HG02610 (cell line): ENCODE data around the gene AKAP13.
A peak's percentile ranks its signal among the peaks of the same experiment; 100 is the strongest.
"Not testable (repeated sequence)": the region's sequence is repeated elsewhere in the genome, so short reads cannot be mapped to it uniquely, and the experiment has no call there.

ENCODE experiments used
- ATAC-seq: cut with Tn5 transposase; IDR thresholded peaks from one replicate; pipeline ENCODE4 v1.9.1; 2021; ENCODE audit warnings: mild to moderate bottlenecking, moderate library complexity; ENCODE audit not compliant: unreplicated experiment

Gene AKAP13

GRCh38 chr15:85380217-85380811, at the start of gene AKAP13:
Gene AKAP13, plus strand, starts transcription at chr15:85380603. Its CDS starts 105,118 bp downstream, at chr15:85485721.
- ATAC-seq: peak; percentile 87

- ATAC-seq: peak; percentile 80
Observed at GRCh38 chr15:85330901-85331588, 49.4 kb upstream of the AKAP13 start.

GRCh38 chr15:85331655-85332285, 48.6 kb upstream of the AKAP13 start:
- ATAC-seq: no peak

GRCh38 chr15:85333132-85333831, 47.1 kb upstream of the AKAP13 start:
- no peak for ATAC-seq

- ATAC-seq: no peak
Observed at GRCh38 chr15:85334241-85334640, 46.2 kb upstream of the AKAP13 start.

- ATAC-seq: no peak
Observed at GRCh38 chr15:85335193-85335942, 45.0 kb upstream of the AKAP13 start.

GRCh38 chr15:85336880-85337279, 43.5 kb upstream of the AKAP13 start:
- no peak for ATAC-seq

- no peak for ATAC-seq
Observed at GRCh38 chr15:85337425-85338074, 42.9 kb upstream of the AKAP13 start.

- no peak for ATAC-seq
Observed at GRCh38 chr15:85340321-85340665, 40.1 kb upstream of the AKAP13 start.

GRCh38 chr15:85340852-85341251, 39.6 kb upstream of the AKAP13 start:
- no peak for ATAC-seq

GRCh38 chr15:85342163-85342562, 38.2 kb upstream of the AKAP13 start:
- ATAC-seq: not testable (repeated sequence)

- ATAC-seq: not testable (repeated sequence)
Observed at GRCh38 chr15:85343443-85343842, 37.0 kb upstream of the AKAP13 start.

- ATAC-seq: not testable (repeated sequence)
Observed at GRCh38 chr15:85344241-85344640, 36.2 kb upstream of the AKAP13 start.

- ATAC-seq: not testable (repeated sequence)
Observed at GRCh38 chr15:85344653-85345114, 35.7 kb upstream of the AKAP13 start.

- not testable (repeated sequence) for ATAC-seq
Observed at GRCh38 chr15:85345196-85345918, 35.0 kb upstream of the AKAP13 start.

- ATAC-seq: peak; percentile 55
Observed at GRCh38 chr15:85346462-85347084, 33.8 kb upstream of the AKAP13 start.

GRCh38 chr15:85347264-85348047, 32.9 kb upstream of the AKAP13 start:
- not testable (repeated sequence) for ATAC-seq

- not testable (repeated sequence) for ATAC-seq
Observed at GRCh38 chr15:85348048-85348766, 32.2 kb upstream of the AKAP13 start.
